GM21515 (cell line): ENCODE measurements around the gene SOX14.

Source experiments
- ATAC-seq: cut with Tn5 transposase; IDR thresholded peaks from one replicate; pipeline ENCODE4 v1.9.1; 2021; ENCODE audit not compliant: unreplicated experiment

Gene SOX14

GRCh38 chr3:137767538-137768360 is 3.6 kb downstream of the SOX14 start:
- ATAC-seq, result no peak

- no peak for ATAC-seq
Observed at GRCh38 chr3:137768361-137769321, 4.5 kb downstream of the SOX14 start.

GRCh38 chr3:137769322-137770065 is 5.4 kb downstream of the SOX14 start:
- ATAC-seq, result no peak

GRCh38 chr3:137770066-137770834 is 6.1 kb downstream of the SOX14 start:
- ATAC-seq, result no peak

GRCh38 chr3:137770835-137771399 is 6.8 kb downstream of the SOX14 start:
- ATAC-seq, result no peak

- ATAC-seq, result no peak
Observed at GRCh38 chr3:137771401-137772213, 7.5 kb downstream of the SOX14 start.

GRCh38 chr3:137772214-137772955 is 8.3 kb downstream of the SOX14 start:
- no peak for ATAC-seq

- ATAC-seq, result no peak
Observed at GRCh38 chr3:137778941-137779340, 14.8 kb downstream of the SOX14 start.

GRCh38 chr3:137787529-137787928 is 23.4 kb downstream of the SOX14 start:
- no peak for ATAC-seq

- ATAC-seq, result no peak
Observed at GRCh38 chr3:137789236-137789635, 25.1 kb downstream of the SOX14 start.

- no peak for ATAC-seq
Observed at GRCh38 chr3:137792626-137793271, 28.6 kb downstream of the SOX14 start.

GRCh38 chr3:137796993-137797392 is 32.9 kb downstream of the SOX14 start:
- ATAC-seq, result no peak

GRCh38 chr3:137803215-137803614 is 39.1 kb downstream of the SOX14 start:
- ATAC-seq, result no peak

- no peak for ATAC-seq
Observed at GRCh38 chr3:137807998-137808397, 43.9 kb downstream of the SOX14 start.

- ATAC-seq, result no peak
Observed at GRCh38 chr3:137809509-137809908, 45.4 kb downstream of the SOX14 start.

- no peak for ATAC-seq
Observed at GRCh38 chr3:137812023-137812422, 47.9 kb downstream of the SOX14 start.

GRCh38 chr3:137815251-137815650 is 51.1 kb downstream of the SOX14 start:
- ATAC-seq, result no peak
